Measurements from ENCODE around the gene DLGAP4.

The DLGAP4 gene

GRCh38 chr20:36320261-36320897 is 14.2 kb downstream of the DLGAP4 start:
- FAIRE-seq (no peak), DNase-seq (ENCODE audit: low spot score) (no peak)

GRCh38 chr20:36320898-36321695 is 15.0 kb downstream of the DLGAP4 start:
- FAIRE-seq: no peak

GRCh38 chr20:36322131-36322530 is 16.0 kb downstream of the DLGAP4 start:
- no peak for FAIRE-seq

More at GRCh38 chr20:36320898-36321695, 15.0 kb downstream of the DLGAP4 start:
- no peak for DNase-seq (ENCODE audit: low spot score)

GRCh38 chr20:36330091-36330490 is 24.0 kb downstream of the DLGAP4 start:
- FAIRE-seq (no peak), DNase-seq (ENCODE audit: low spot score) (no peak)

More at GRCh38 chr20:36322131-36322530, 16.0 kb downstream of the DLGAP4 start:
- no peak for DNase-seq (ENCODE audit: low spot score)

- FAIRE-seq (no peak), DNase-seq (ENCODE audit: low spot score) (no peak)
These were observed 25.1 kb downstream of the DLGAP4 start for GRCh38 chr20:36331209-36331608.

- DNase-seq (ENCODE audit: low spot score): no peak
- no peak for FAIRE-seq
These were observed 27.7 kb downstream of the DLGAP4 start for GRCh38 chr20:36333841-36334240.

GRCh38 chr20:36334281-36335205 is 28.4 kb downstream of the DLGAP4 start:
- DNase-seq (ENCODE audit: low spot score): no peak
- FAIRE-seq: no peak

- no peak for FAIRE-seq
- DNase-seq (ENCODE audit: low spot score): no peak
These were observed 29.2 kb downstream of the DLGAP4 start for GRCh38 chr20:36335206-36335870.

GRCh38 chr20:36336204-36336603 is 30.1 kb downstream of the DLGAP4 start:
- no peak for DNase-seq (ENCODE audit: low spot score)
- no peak for FAIRE-seq

- DNase-seq (ENCODE audit: low spot score): no peak
- no peak for FAIRE-seq
These were observed 31.0 kb downstream of the DLGAP4 start for GRCh38 chr20:36336954-36337704.

- no peak for DNase-seq (ENCODE audit: low spot score)
- FAIRE-seq: no peak
These were observed 31.7 kb downstream of the DLGAP4 start for GRCh38 chr20:36337886-36338285.

GRCh38 chr20:36339646-36340592 is 33.8 kb downstream of the DLGAP4 start:
- FAIRE-seq (no peak), DNase-seq (ENCODE audit: low spot score) (no peak)

GRCh38 chr20:36340593-36340990 is 34.5 kb downstream of the DLGAP4 start:
- FAIRE-seq: no peak
- DNase-seq (ENCODE audit: low spot score): no peak

- no peak for FAIRE-seq
- DNase-seq (ENCODE audit: low spot score): no peak
These were observed 35.3 kb downstream of the DLGAP4 start for GRCh38 chr20:36341331-36342020.

- DNase-seq (ENCODE audit: low spot score) (no peak), FAIRE-seq (no peak)
These were observed 36.4 kb downstream of the DLGAP4 start for GRCh38 chr20:36342331-36343120.

GRCh38 chr20:36343641-36344040 is 37.5 kb downstream of the DLGAP4 start:
- FAIRE-seq (no peak), DNase-seq (ENCODE audit: low spot score) (no peak)

- no peak for FAIRE-seq
- DNase-seq (ENCODE audit: low spot score): no peak
These were observed 38.5 kb downstream of the DLGAP4 start for GRCh38 chr20:36344517-36345132.
